GM13977 (cell line): ENCODE results near the gene LNX2.
A peak's percentile ranks its signal among the peaks of the same experiment; 100 is the strongest.

ENCODE experiments used
- DNase-seq: peaks from one replicate; pipeline ENCODE4 v3.0.0; 2012; ENCODE audit warnings: low spot score
- in situ Hi-C: fragments of 300-500 bp; cut with MboI; formaldehyde crosslinking; loops from one replicate; pipeline ENCODE4 v1.12.0; 2022; ENCODE audit warnings: low sequenced_read_pairs, low pct_unique_long_range_greater_than_20kb, mixed read lengths, inconsistent platforms; ENCODE audit not compliant: unreplicated experiment
- TF ChIP-seq, protein P1 (sequence below): IDR thresholded peaks from 2 replicates; pipeline ENCODE4 v1.5.1; 2012; ENCODE audit warnings: mild to moderate bottlenecking, control low read depth; ENCODE audit not compliant: insufficient read depth; ENCODE audit errors: extremely low read depth, missing control alignments

Gene LNX2

GRCh38 chr13:27569405-27569804 is 50.9 kb downstream of the LNX2 start:
- TF ChIP-seq, protein P1, sequence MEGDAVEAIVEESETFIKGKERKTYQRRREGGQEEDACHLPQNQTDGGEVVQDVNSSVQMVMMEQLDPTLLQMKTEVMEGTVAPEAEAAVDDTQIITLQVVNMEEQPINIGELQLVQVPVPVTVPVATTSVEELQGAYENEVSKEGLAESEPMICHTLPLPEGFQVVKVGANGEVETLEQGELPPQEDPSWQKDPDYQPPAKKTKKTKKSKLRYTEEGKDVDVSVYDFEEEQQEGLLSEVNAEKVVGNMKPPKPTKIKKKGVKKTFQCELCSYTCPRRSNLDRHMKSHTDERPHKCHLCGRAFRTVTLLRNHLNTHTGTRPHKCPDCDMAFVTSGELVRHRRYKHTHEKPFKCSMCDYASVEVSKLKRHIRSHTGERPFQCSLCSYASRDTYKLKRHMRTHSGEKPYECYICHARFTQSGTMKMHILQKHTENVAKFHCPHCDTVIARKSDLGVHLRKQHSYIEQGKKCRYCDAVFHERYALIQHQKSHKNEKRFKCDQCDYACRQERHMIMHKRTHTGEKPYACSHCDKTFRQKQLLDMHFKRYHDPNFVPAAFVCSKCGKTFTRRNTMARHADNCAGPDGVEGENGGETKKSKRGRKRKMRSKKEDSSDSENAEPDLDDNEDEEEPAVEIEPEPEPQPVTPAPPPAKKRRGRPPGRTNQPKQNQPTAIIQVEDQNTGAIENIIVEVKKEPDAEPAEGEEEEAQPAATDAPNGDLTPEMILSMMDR = no peak
- in situ Hi-C loops = no loop called here
- DNase-seq = no peak

DNA sequence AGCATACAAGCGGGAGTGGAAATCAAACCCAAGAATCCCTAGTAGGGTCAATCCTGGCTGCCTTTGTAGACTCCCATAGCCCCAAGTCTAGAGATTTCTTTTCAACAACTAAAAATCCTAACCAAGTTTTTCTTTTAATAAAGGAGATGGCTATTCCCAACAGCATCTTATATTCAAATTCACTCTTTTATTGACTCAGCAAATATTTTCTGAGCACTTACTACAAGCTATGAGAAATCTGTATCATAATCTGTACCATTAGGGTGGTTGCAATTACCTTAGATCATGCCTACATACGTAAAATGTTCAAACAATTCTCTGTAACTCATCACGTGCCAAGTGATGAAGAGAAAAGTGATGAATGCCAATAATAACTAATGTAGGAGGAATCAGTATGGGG is 54.5 kb downstream of the LNX2 start:
- no peak for DNase-seq
- in situ Hi-C loops = no loop called here

GRCh38 chr13:27562457-27562856 is 57.9 kb downstream of the LNX2 start:
- in situ Hi-C loops = no loop called here
- TF ChIP-seq, protein P1 = no peak
- DNase-seq = no peak

More for the DNA sequence above, 54.5 kb downstream of the LNX2 start:
- TF ChIP-seq, protein P1 = no peak

GRCh38 chr13:27559719-27560118 is 60.6 kb downstream of the LNX2 start:
- DNase-seq = no peak
- in situ Hi-C loops = no loop called here
- TF ChIP-seq, protein P1 = no peak

DNA sequence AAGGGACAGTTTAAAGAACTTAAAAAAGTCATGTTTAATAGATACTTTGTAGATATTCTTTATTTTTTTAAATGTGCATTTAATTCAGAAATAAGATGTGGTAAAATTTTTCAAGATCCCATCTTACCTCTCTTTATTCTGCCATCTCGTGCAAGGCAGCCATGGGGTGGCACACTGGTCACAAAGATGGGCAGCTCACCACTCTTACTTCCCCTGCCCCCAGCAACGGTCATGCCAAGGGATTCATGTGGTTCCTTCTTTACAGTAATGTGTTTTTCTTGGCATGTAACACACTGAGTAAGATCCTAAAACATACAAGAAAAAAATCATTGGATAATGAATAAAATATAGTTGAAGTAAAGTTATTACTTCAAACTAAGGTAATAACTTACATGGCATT is 64.2 kb downstream of the LNX2 start:
- no peak for DNase-seq
- in situ Hi-C loops = no loop called here
- TF ChIP-seq, protein P1 = peak; percentile 17

- TF ChIP-seq, protein P1 = no peak
- no peak for DNase-seq
- in situ Hi-C loops = no loop called here
Observed at GRCh38 chr13:27551562-27551961, 68.8 kb downstream of the LNX2 start.

- in situ Hi-C loops = no loop called here
- no peak for DNase-seq
- TF ChIP-seq, protein P1 = no peak
Observed at GRCh38 chr13:27549406-27549981, 70.8 kb downstream of the LNX2 start.
